ENCODE measurements around the gene PTPRQ. TPM values are rescaled to one million over a fixed set of nuclear protein-coding genes. Genes with fewer than 3 reads are reported as not detected.

PTPRQ gene, protein sequence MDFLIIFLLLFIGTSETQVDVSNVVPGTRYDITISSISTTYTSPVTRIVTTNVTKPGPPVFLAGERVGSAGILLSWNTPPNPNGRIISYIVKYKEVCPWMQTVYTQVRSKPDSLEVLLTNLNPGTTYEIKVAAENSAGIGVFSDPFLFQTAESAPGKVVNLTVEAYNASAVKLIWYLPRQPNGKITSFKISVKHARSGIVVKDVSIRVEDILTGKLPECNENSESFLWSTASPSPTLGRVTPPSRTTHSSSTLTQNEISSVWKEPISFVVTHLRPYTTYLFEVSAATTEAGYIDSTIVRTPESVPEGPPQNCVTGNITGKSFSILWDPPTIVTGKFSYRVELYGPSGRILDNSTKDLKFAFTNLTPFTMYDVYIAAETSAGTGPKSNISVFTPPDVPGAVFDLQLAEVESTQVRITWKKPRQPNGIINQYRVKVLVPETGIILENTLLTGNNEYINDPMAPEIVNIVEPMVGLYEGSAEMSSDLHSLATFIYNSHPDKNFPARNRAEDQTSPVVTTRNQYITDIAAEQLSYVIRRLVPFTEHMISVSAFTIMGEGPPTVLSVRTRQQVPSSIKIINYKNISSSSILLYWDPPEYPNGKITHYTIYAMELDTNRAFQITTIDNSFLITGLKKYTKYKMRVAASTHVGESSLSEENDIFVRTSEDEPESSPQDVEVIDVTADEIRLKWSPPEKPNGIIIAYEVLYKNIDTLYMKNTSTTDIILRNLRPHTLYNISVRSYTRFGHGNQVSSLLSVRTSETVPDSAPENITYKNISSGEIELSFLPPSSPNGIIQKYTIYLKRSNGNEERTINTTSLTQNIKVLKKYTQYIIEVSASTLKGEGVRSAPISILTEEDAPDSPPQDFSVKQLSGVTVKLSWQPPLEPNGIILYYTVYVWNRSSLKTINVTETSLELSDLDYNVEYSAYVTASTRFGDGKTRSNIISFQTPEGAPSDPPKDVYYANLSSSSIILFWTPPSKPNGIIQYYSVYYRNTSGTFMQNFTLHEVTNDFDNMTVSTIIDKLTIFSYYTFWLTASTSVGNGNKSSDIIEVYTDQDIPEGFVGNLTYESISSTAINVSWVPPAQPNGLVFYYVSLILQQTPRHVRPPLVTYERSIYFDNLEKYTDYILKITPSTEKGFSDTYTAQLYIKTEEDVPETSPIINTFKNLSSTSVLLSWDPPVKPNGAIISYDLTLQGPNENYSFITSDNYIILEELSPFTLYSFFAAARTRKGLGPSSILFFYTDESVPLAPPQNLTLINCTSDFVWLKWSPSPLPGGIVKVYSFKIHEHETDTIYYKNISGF (N-terminal part only)
- not detected in 2 replicates for total RNA-seq (2014; rRNA removed; shearing (Covaris generic); ENCODE audit: low replicate concordance)

DNA sequence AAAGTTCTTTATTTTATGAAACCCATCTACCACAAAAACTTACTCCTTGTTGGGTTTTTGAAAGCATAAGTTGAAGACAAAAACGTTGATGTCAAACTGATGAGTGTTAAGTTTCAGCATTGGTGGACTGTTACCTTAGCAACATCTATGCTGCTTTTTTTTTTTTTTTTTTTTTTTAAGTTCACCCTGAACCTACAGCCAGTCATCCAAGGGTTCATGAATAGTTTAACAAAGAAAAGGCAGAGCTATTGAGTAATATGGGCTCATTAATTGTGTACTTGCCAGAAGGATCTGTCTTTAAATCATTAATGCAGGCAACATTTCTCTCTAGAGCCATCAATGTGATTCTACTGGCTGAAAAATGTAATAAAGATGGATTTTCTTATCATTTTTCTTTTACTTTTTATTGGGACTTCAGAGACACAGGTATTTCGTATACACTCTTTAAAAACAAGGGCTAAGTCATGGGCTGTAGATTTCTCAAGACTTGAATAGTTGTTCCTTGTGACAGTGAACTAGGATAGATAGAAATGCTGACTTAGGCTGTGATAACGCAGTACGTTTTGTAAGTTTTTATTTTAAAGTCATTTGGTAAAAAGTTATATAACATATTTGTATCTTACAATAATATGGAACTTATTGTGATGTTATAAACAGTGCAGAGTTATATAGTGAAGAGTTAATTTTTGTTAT lies at the start of gene PTPRQ:
PTPRQ (plus strand) TSS at position 262 of the 693 bp plus-strand sequence; CDS start at position 373, 111 bp downstream.
- DNase-seq: no peak
- Histone ChIP-seq H3K27ac (ENCODE audit: low read length) (no peak within 1 kb of the TSS), H3K9me2 (replicated peaks; ENCODE audit: insufficient read depth, low read length) (no peaks in the 10 kb centered on the region), H3K9me3 (ENCODE audit: low read length) (no peaks in the 10 kb centered on the region), H3K4me3 (ENCODE audit: low read length) (no peak within 1 kb of the TSS), H3K79me2 (ENCODE audit: low read length) (no peaks in the 10 kb centered on the region), H3K27me3 (ENCODE audit: low read length) (no peaks in the 10 kb centered on the region), H3K9ac (ENCODE audit: low read length) (no peak within 1 kb of the TSS), H3K36me3 (ENCODE audit: insufficient read depth, low read length) (no peaks in the 10 kb centered on the region), H4K20me1 (ENCODE audit: insufficient read depth, low read depth, low read length) (no peaks in the 10 kb centered on the region), H3K4me1 (ENCODE audit: low read length) (no peaks in the 10 kb centered on the region), H3K4me2 (ENCODE audit: low read depth, low read length, poor library complexity, severe bottlenecking) (no peak within 1 kb of the TSS), H2AFZ (ENCODE audit: low read length) (no peak within 1 kb of the TSS)

DNA sequence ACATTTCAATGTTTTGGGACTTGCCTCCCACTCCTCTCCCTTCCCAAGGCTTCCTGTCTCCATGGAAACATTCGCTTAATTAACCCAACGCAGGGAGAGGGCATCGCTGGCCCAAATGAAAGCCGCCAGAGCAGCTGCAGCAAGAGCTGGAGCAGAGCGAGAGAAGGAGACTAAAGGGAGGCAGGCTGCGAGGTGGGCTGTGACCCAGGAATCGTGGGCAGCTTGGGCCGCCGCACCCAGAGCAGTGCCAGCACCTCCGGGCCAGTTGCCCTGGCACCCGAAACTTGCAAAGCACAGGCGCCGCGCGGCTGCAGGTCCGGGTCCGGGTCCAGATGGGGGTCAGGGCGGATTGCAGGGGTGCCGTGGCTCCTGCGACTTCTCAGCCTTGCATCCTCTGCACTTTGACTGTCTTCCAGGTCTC lies 43.5 kb upstream of the PTPRQ start:
- Histone ChIP-seq H3K4me2 (ENCODE audit: low read depth, low read length, poor library complexity, severe bottlenecking) (no peak overlapping the region), H3K9me2 (replicated peaks; ENCODE audit: insufficient read depth, low read length) (no peaks in the 10 kb centered on the region), H3K9me3 (ENCODE audit: low read length) (no peaks in the 10 kb centered on the region), H3K79me2 (ENCODE audit: low read length) (no peaks in the 10 kb centered on the region), H3K4me1 (ENCODE audit: low read length) (no peaks in the 10 kb centered on the region), H3K4me3 (ENCODE audit: low read length) (no peak overlapping the region), H3K27me3 (ENCODE audit: low read length) (no peaks in the 10 kb centered on the region), H3K36me3 (ENCODE audit: insufficient read depth, low read length) (no peaks in the 10 kb centered on the region), H3K9ac (ENCODE audit: low read length) (no peak overlapping the region), H2AFZ (ENCODE audit: low read length) (no peak overlapping the region), H4K20me1 (ENCODE audit: insufficient read depth, low read depth, low read length) (no peaks in the 10 kb centered on the region), H3K27ac (ENCODE audit: low read length) (no peak overlapping the region)
- no peak for DNase-seq

DNA sequence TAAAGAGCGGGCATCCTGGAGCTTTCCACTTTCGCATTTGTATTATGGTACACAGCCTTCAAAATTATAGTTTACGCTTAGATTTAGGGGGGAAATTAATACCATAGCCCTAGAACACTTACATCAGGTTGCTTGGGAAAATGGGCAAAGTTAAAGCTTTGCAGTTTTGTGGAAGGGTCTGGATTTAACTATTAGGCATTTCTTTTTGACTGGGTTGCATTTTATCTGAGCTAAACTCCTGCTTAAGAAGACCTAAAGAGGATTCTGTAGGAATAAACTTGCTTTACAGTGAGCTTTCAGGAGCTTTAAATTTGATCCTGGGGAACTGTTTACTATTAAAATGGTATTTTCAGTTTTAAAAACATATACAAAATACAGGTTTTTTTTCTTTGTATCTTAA lies 42.8 kb upstream of the PTPRQ start:
- no peak overlapping the region for H3K27ac ChIP-seq (ENCODE audit: low read length)
- H3K79me2 ChIP-seq (ENCODE audit: low read length): no peaks in the 10 kb centered on the region
- no peaks in the 10 kb centered on the region for H3K9me2 ChIP-seq (replicated peaks; ENCODE audit: insufficient read depth, low read length)
- no peaks in the 10 kb centered on the region for H3K36me3 ChIP-seq (ENCODE audit: insufficient read depth, low read length)
- no peaks in the 10 kb centered on the region for H4K20me1 ChIP-seq (ENCODE audit: insufficient read depth, low read depth, low read length)
- H3K4me3 ChIP-seq (ENCODE audit: low read length): no peak overlapping the region
- no peaks in the 10 kb centered on the region for H3K27me3 ChIP-seq (ENCODE audit: low read length)
- no peaks in the 10 kb centered on the region for H3K9me3 ChIP-seq (ENCODE audit: low read length)
- H3K9ac ChIP-seq (ENCODE audit: low read length): no peak overlapping the region
- H3K4me1 ChIP-seq (ENCODE audit: low read length): no peaks in the 10 kb centered on the region
- DNase-seq: no peak
- no peak overlapping the region for H2AFZ ChIP-seq (ENCODE audit: low read length)
- H3K4me2 ChIP-seq (ENCODE audit: low read depth, low read length, poor library complexity, severe bottlenecking): no peak overlapping the region

DNA sequence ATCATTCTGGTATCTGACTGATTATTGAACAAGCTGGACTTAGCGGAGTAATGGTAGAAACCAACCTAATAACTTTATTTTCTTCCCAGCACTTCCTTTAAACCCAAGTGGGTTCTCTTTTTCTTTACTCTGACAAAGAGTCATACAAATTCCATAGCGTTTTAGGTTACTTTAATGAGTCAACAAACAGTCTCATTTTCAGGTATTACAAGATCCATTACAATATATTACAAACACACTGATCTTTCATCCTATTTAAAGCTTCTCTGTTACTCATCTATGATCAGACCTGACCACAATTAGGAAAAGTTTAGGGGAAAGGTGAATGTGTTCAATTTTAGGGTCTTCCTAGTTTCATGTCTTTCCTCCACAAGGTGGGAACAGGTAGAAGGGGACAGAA lies 39.4 kb upstream of the PTPRQ start:
- Histone ChIP-seq H3K4me2 (ENCODE audit: low read depth, low read length, poor library complexity, severe bottlenecking) (no peak overlapping the region), H3K27ac (ENCODE audit: low read length) (no peak overlapping the region), H3K9me2 (replicated peaks; ENCODE audit: insufficient read depth, low read length) (no peaks in the 10 kb centered on the region), H3K4me1 (ENCODE audit: low read length) (no peaks in the 10 kb centered on the region), H3K4me3 (ENCODE audit: low read length) (no peak overlapping the region), H3K79me2 (ENCODE audit: low read length) (no peaks in the 10 kb centered on the region), H2AFZ (ENCODE audit: low read length) (no peak overlapping the region), H3K9me3 (ENCODE audit: low read length) (no peaks in the 10 kb centered on the region), H3K36me3 (ENCODE audit: insufficient read depth, low read length) (no peaks in the 10 kb centered on the region), H3K9ac (ENCODE audit: low read length) (no peak overlapping the region), H3K27me3 (ENCODE audit: low read length) (no peaks in the 10 kb centered on the region), H4K20me1 (ENCODE audit: insufficient read depth, low read depth, low read length) (no peaks in the 10 kb centered on the region)
- no peak for DNase-seq

DNA sequence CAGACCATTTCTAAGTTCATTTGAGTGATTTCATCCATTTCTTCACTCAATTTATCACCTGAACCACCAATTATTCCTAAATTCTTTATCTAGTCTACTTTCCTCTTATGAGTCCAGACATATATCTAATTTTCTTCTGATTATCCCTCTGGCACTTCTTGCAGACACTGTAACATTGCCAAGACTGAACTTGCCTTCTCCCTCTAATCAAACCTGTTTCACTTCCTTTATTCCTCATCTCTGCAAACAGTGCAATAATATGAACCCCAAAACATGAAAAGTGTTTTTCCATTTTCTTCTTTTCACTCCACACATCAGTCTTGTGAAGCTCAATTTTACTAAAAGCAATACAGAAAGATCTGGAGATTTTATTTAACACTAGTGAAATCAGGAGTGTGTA lies 37.8 kb upstream of the PTPRQ start:
- DNase-seq: no peak
- Histone ChIP-seq H3K36me3 (ENCODE audit: insufficient read depth, low read length) (no peaks in the 10 kb centered on the region), H2AFZ (ENCODE audit: low read length) (no peak overlapping the region), H3K27ac (ENCODE audit: low read length) (no peak overlapping the region), H4K20me1 (ENCODE audit: insufficient read depth, low read depth, low read length) (no peaks in the 10 kb centered on the region), H3K9ac (ENCODE audit: low read length) (no peak overlapping the region), H3K4me1 (ENCODE audit: low read length) (no peaks in the 10 kb centered on the region), H3K9me2 (replicated peaks; ENCODE audit: insufficient read depth, low read length) (no peaks in the 10 kb centered on the region), H3K27me3 (ENCODE audit: low read length) (no peaks in the 10 kb centered on the region), H3K4me2 (ENCODE audit: low read depth, low read length, poor library complexity, severe bottlenecking) (no peak overlapping the region), H3K79me2 (ENCODE audit: low read length) (no peaks in the 10 kb centered on the region), H3K9me3 (ENCODE audit: low read length) (no peaks in the 10 kb centered on the region), H3K4me3 (ENCODE audit: low read length) (no peak overlapping the region)

DNA sequence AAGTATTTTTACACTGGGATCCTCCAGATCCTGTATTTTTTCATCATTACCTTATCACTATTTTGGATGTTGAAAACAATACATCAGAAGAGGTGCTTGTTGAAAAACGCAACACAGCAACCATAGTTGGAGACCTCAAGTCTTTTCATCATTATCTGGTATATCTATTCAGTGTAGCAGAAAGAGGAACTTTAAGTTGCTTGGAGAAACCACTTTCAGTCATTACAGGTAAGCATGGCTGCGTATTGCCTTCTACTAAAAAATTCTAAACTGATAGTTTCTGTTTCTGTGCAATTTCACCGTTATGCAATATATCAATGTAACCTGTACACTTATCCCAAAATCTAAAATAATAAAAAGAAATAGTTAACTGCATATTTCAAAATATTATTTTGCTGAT lies 32.2 kb upstream of the PTPRQ start:
- DNase-seq: no peak
- Histone ChIP-seq H3K27me3 (ENCODE audit: low read length) (no peaks in the 10 kb centered on the region), H3K36me3 (ENCODE audit: insufficient read depth, low read length) (no peaks in the 10 kb centered on the region), H3K9me3 (ENCODE audit: low read length) (no peaks in the 10 kb centered on the region), H3K27ac (ENCODE audit: low read length) (no peak overlapping the region), H3K4me3 (ENCODE audit: low read length) (no peak overlapping the region), H4K20me1 (ENCODE audit: insufficient read depth, low read depth, low read length) (no peaks in the 10 kb centered on the region), H3K4me2 (ENCODE audit: low read depth, low read length, poor library complexity, severe bottlenecking) (no peak overlapping the region), H3K4me1 (ENCODE audit: low read length) (no peaks in the 10 kb centered on the region), H2AFZ (ENCODE audit: low read length) (no peak overlapping the region), H3K9ac (ENCODE audit: low read length) (no peak overlapping the region), H3K9me2 (replicated peaks; ENCODE audit: insufficient read depth, low read length) (no peaks in the 10 kb centered on the region), H3K79me2 (ENCODE audit: low read length) (no peaks in the 10 kb centered on the region)

DNA sequence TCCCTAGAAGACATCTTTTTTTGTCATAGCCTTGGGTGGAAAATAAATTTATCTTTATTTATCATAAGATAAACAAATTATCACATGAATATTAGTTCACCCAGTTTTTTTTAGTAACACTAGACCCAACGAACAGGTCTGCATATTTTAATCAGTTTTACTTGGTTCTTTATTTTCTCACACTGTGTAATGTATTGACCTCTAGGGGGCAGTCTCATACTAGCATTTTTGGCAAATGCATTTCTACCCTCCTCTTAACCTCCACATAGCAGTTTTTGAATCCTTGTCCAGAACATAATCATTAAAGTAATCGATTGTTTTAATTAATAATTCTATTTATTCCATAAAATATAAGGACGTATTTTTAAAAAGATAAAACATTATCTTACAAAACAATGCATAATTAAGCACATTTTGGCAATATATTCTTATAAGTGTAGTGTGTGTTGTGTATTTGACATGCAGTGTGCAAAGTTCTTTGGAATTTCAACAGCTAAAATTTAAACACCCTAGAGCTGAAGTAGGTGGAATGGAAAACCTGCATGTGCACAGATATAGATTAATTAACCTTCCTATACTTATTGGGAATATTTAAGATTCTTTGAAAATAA lies 31.6 kb upstream of the PTPRQ start:
- Histone ChIP-seq H3K79me2 (ENCODE audit: low read length) (no peaks in the 10 kb centered on the region), H3K27ac (ENCODE audit: low read length) (no peak overlapping the region), H3K36me3 (ENCODE audit: insufficient read depth, low read length) (no peaks in the 10 kb centered on the region), H3K9me3 (ENCODE audit: low read length) (no peaks in the 10 kb centered on the region), H4K20me1 (ENCODE audit: insufficient read depth, low read depth, low read length) (no peaks in the 10 kb centered on the region), H3K9ac (ENCODE audit: low read length) (no peak overlapping the region), H3K4me3 (ENCODE audit: low read length) (no peak overlapping the region), H3K27me3 (ENCODE audit: low read length) (no peaks in the 10 kb centered on the region), H3K9me2 (replicated peaks; ENCODE audit: insufficient read depth, low read length) (no peaks in the 10 kb centered on the region), H2AFZ (ENCODE audit: low read length) (no peak overlapping the region), H3K4me2 (ENCODE audit: low read depth, low read length, poor library complexity, severe bottlenecking) (no peak overlapping the region), H3K4me1 (ENCODE audit: low read length) (no peaks in the 10 kb centered on the region)
- DNase-seq: peak; percentile 83

Measured in Karpas-422 (cell line).